GM12875 (cell line): ENCODE data around the gene PLA2G7.

Experiments
- H3K4me3 ChIP-seq: one replicate; pipeline ENCODE4 v1.5.1; 2011; ENCODE audit warnings: low read depth, low read length, control low read depth
- TF ChIP-seq, protein P1 (sequence below): IDR thresholded peaks from 2 replicates; pipeline ENCODE4 v1.5.1; 2011; ENCODE audit warnings: low read depth, mild to moderate bottlenecking, control low read depth, inconsistent platforms, low read length, moderate library complexity, borderline replicate concordance; ENCODE audit not compliant: insufficient read depth

PLA2G7 gene

DNA sequence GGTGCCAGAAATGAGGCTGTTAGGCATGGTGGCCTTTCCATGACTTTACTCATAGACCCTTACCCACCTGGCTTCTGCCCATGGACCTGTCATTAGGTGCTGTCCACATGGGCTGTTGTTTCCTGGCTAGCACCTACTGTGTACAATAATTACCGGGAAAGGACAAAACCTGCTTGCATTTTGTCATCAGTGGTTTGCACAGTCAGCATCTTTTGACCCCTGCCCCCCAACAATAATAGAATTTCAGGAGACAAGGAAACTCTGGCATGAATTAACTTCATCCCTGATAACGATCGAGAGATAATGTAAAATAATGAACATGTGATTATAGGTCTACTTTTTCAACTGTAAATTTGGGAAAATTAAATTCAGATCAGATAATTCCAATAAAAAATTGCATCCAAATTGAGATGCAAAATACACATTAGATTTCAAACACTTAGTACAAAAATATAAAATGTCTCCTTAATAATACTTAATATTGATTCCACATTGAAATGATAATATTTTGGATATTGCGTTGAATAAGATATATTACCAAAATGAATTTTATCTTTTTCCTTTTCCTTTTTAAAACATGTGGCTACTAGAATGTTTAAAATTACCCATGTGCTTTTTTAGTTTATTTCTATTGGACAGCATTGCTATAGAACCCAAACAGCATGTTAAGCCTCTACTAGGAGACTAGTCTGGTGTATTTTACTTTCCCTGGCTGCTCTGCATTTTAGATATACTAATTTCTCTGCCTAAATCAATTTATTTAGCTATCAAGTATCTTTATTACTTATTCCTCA is 24.0 kb upstream of the PLA2G7 start:
- H3K4me3 ChIP-seq, result no peak overlapping the region
- TF ChIP-seq, protein P1, sequence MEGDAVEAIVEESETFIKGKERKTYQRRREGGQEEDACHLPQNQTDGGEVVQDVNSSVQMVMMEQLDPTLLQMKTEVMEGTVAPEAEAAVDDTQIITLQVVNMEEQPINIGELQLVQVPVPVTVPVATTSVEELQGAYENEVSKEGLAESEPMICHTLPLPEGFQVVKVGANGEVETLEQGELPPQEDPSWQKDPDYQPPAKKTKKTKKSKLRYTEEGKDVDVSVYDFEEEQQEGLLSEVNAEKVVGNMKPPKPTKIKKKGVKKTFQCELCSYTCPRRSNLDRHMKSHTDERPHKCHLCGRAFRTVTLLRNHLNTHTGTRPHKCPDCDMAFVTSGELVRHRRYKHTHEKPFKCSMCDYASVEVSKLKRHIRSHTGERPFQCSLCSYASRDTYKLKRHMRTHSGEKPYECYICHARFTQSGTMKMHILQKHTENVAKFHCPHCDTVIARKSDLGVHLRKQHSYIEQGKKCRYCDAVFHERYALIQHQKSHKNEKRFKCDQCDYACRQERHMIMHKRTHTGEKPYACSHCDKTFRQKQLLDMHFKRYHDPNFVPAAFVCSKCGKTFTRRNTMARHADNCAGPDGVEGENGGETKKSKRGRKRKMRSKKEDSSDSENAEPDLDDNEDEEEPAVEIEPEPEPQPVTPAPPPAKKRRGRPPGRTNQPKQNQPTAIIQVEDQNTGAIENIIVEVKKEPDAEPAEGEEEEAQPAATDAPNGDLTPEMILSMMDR, result no peak

DNA sequence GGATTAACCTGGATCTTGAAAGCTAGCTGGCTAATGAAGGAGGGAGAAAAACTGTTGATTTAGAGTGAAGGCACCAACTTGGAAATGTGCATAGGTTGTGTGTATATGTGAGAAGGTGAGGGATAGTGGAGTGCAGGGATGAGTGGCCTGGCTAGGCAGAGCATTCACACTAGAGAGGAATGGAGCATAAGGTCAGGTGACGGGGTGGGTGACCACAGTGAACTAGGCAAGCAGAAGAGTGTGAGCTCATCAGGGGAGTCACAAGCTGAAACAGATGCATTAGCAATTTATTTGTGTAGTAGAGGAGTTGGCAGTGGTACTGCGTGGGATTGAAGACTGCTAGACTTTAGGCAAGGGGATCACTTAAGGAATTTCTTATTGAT is 22.0 kb upstream of the PLA2G7 start:
- H3K4me3 ChIP-seq, result no peak overlapping the region
- TF ChIP-seq, protein P1, result no peak

DNA sequence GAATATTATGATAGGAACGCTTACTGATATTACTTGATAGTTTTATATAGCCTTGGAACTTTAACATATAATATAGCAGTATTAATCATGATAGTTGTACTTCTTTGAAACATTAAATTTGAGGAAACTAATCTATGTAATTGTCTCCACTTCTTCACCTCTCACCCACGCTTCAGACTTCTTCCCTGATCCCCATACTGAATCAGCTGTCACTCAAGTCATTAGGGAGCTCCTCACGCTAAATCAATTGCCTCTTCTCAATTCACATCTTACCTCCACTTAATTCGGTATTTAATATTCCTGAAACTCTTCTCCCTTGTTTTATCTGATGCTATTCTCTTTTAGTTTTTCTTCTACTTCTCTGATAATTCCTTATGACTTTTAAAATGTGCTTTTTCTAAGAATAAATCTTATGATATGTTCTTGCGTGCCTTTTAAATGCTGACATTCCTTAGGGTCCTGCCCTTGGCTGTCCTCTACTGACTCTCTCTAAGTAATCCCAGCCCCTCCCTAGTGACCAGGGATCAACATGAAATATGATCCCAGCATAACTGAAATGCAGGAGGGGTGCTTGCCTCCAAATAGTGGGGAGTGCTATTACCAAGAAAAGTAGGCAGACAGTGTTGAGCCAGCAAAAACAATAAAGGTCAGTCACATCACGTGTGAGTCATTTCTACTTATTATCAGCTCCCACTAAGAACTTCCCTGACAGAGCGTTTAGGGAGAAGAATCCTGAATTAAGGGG is 21.5 kb upstream of the PLA2G7 start:
- H3K4me3 ChIP-seq, result no peak overlapping the region
- TF ChIP-seq, protein P1, result no peak

DNA sequence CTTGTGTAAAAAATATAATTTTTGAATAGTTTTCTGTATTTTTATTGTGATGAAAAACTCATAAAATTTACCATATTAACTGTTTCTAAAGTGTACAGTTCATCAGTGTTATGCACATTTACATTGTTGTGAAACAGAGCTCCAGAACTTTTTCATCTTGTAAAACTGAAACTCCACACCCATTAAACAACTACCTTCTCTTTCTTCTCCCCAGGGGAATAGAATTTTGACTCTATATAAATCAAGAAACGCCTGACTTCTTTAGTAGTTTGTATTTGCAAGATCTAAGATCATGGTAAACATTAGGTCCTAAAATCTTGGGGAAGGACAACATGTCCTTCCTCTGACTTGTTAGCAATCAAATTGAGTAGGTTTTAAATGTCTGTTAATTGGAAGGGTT is 20.7 kb upstream of the PLA2G7 start:
- no peak overlapping the region for H3K4me3 ChIP-seq
- TF ChIP-seq, protein P1, result no peak

DNA sequence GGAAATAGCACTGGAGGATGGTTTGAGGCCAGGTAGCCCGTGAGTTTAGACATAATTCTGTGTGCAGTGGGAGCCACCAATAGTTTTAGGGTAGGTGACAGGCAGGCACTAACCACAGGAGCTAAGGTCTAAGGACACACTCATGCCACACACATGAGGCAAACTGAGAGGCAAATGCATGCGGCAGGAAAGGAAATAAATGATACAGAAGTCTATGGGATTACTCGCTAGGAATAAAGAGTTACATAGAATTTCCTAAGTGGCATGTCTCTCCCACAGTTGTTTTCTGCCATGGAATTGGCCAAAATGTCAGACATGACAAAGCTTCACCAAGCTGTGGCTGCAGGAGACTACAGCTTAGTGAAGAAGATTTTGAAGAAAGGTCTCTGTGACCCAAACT is 16.5 kb upstream of the PLA2G7 start:
- TF ChIP-seq, protein P1, result no peak
- no peak overlapping the region for H3K4me3 ChIP-seq

DNA sequence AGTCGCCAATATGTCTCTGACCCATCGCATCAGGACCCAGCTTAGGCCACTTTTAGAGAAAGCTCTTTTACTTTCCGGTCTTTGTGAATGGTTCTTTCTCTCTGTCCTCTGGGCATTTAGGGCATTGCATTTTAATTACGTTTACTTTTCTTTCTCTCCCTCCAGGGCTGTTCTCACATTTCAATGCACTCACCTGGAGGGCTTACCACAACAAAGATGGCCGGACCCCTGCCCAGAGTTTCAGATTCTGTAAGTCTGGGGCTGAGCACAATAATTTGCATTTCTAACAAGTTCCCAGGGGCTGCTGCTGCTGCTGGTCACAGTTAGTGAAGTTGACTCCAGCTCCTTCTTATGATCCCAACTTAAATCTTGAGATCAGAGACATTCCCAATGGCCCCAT is 14.6 kb upstream of the PLA2G7 start:
- TF ChIP-seq, protein P1, result no peak
- H3K4me3 ChIP-seq, result no peak overlapping the region
